HEK293T (cell line): ENCODE results near the gene COMMD2.

Source experiments
- CTCF ChIA-PET: fragments of 350-600 bp; formaldehyde crosslinking; extraction: SDS; loops from one replicate; lab custom pipeline; 2021; ENCODE audit warnings: antibody characterized with exemption, inconsistent platforms; lab: Yijun Ruan, JAX
- POLR2A ChIA-PET: fragments of 350-600 bp; formaldehyde crosslinking; extraction: SDS; loops from one replicate; lab custom pipeline; 2020; ENCODE audit warnings: antibody characterized with exemption, inconsistent platforms; lab: Yijun Ruan, JAX
- DNase-seq: peaks from one replicate; pipeline ENCODE4 v3.0.0; 2012; ENCODE audit warnings: mixed read lengths; ENCODE audit errors: extremely low spot score
- ARNT ChIP-seq: fragments of 450-650 bp; IDR thresholded peaks from 2 replicates; pipeline ENCODE4 v1.6.1; 2017; ENCODE audit warnings: mild to moderate bottlenecking
- BHLHE40 ChIP-seq: fragments of 450-650 bp; IDR thresholded peaks from 2 replicates; pipeline ENCODE4 v1.6.1; 2016; ENCODE audit warnings: mild to moderate bottlenecking, moderate library complexity, borderline replicate concordance
- CTBP1 ChIP-seq: fragments of 450-650 bp; IDR thresholded peaks from 2 replicates; pipeline ENCODE4 v1.6.1; 2016; ENCODE audit warnings: borderline replicate concordance
- ELF4 ChIP-seq: fragments of 450-650 bp; IDR thresholded peaks from 2 replicates; pipeline ENCODE4 v1.6.1; 2017; ENCODE audit warnings: antibody characterized with exemption
- FOXA1 ChIP-seq: fragments of 450-650 bp; IDR thresholded peaks from 2 replicates; pipeline ENCODE4 v1.6.1; 2016; ENCODE audit warnings: mild to moderate bottlenecking
- FOXK2 ChIP-seq: fragments of 450-650 bp; IDR thresholded peaks from 2 replicates; pipeline ENCODE4 v1.6.1; 2016; ENCODE audit warnings: mild to moderate bottlenecking
- FOXM1 ChIP-seq: fragments of 450-650 bp; IDR thresholded peaks from 2 replicates; pipeline ENCODE4 v1.6.1; 2017; ENCODE audit warnings: mild to moderate bottlenecking, borderline replicate concordance
- HDGF ChIP-seq: fragments of 450-650 bp; IDR thresholded peaks from 2 replicates; pipeline ENCODE4 v1.6.1; 2017; ENCODE audit warnings: antibody characterized with exemption, borderline replicate concordance
- L3MBTL2 ChIP-seq: fragments of 450-650 bp; conservative IDR thresholded peaks from 2 replicates; pipeline ENCODE4 v1.6.1; 2016; ENCODE audit warnings: mild to moderate bottlenecking
- LEF1 ChIP-seq: fragments of 450-650 bp; IDR thresholded peaks from 2 replicates; pipeline ENCODE4 v1.6.1; 2017; ENCODE audit warnings: mild to moderate bottlenecking, borderline replicate concordance
- NFRKB ChIP-seq: fragments of 450-650 bp; IDR thresholded peaks from 2 replicates; pipeline ENCODE4 v1.6.1; 2016; ENCODE audit warnings: mild to moderate bottlenecking, moderate library complexity
- PKNOX1 ChIP-seq: fragments of 450-650 bp; IDR thresholded peaks from 2 replicates; pipeline ENCODE4 v1.6.1; 2016
- SP1 ChIP-seq: fragments of 450-650 bp; IDR thresholded peaks from 2 replicates; pipeline ENCODE4 v1.6.1; 2017
- SUZ12 ChIP-seq: fragments of 450-650 bp; IDR thresholded peaks from 2 replicates; pipeline ENCODE4 v1.6.1; 2016; ENCODE audit warnings: mild to moderate bottlenecking
- TARDBP ChIP-seq: fragments of 450-650 bp; IDR thresholded peaks from 2 replicates; pipeline ENCODE4 v1.6.1; 2016
- ZNF384 ChIP-seq: fragments of 450-650 bp; IDR thresholded peaks from 2 replicates; pipeline ENCODE4 v1.6.1; 2016

The COMMD2 gene

GRCh38 chr3:149781741-149782140, 29.5 kb upstream of the COMMD2 start:
- ChIA-PET POLR2A (no interaction called here), CTCF (interaction anchor here (1.1 to 1.4 kb wide), 2 partner anchors 10 to 27 kb away, joined by 4 to 11 read pairs; no protein-coding TSS in a partner anchor)
- no peak for DNase-seq
- TF ChIP-seq FOXK2 (no peak), SUZ12 (no peak), HDGF (no peak), BHLHE40 (no peak), PKNOX1 (no peak), FOXA1 (no peak), ARNT (no peak), TARDBP (no peak), L3MBTL2 (no peak), ELF4 (no peak), SP1 (no peak), FOXM1 (no peak), NFRKB (no peak), CTBP1 (no peak), LEF1 (no peak), ZNF384 (no peak)

DNA sequence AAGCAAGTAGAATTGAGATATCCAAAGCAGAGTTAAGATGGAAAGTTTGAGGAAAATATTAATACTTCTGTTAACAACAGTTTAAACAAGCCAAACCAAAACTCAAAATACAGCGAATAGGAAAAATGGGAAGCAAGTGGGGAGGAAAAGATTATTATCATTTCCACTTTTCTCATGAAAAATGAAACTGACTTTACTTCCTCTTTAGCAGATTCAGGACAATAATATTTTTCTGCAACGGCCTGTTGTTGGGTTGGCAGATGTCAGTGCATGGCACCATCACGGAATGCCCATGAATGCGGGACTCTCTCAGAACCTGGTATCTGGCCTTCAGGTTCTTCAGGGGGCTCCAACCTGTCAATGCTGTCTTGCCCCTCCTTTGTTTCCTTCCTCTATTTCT, 28.9 kb upstream of the COMMD2 start:
- CTCF ChIA-PET: no interaction called here
- no peak for DNase-seq
- TF ChIP-seq CTBP1 (no peak), ELF4 (no peak), L3MBTL2 (no peak), HDGF (no peak), ARNT (no peak)
- POLR2A ChIA-PET: no interaction called here

- DNase-seq: no peak
- no peak for TF ChIP-seq BHLHE40
- no peak for TF ChIP-seq L3MBTL2
- no peak for TF ChIP-seq CTBP1
- TF ChIP-seq SP1: no peak
- TF ChIP-seq ZNF384: no peak
- ChIA-PET POLR2A (no interaction called here), CTCF (interaction anchor here (1.1 kb wide), 1 partner anchor 12 kb away, joined by 5 read pairs; no protein-coding TSS in a partner anchor)
These were observed 25.3 kb upstream of the COMMD2 start for GRCh38 chr3:149777414-149778214.

DNA sequence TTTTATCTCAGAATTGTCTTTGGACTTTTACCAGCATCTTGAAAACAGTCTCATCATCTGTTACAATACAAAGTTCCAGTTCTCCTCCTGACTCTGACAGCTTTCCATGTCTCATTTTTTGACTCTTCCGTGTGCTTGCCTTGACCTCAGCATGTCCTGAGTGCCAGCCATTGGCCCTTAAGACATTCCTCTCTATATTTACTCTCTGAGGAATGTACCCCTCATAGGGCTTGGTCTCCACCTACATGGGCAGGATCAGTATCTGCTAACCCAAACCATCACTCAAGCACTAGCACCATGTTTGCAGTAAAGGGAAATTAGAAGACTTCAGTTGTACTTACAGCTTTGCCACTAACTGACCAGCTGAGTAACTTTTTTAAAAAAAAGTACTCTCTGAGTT, 23.9 kb upstream of the COMMD2 start:
- CTCF ChIA-PET: interaction anchor here (0.7 to 2.2 kb wide), 2 partner anchors 10 to 32 kb away, joined by 3 to 7 read pairs; no protein-coding TSS in a partner anchor
- POLR2A ChIA-PET: no interaction called here
- DNase-seq: no peak
- TF ChIP-seq ELF4 (no peak), ZNF384 (no peak), L3MBTL2 (no peak), FOXM1 (no peak), PKNOX1 (no peak), FOXK2 (no peak), TARDBP (no peak), SUZ12 (no peak), FOXA1 (no peak), HDGF (no peak), LEF1 (no peak), BHLHE40 (no peak), SP1 (no peak), ARNT (no peak), CTBP1 (no peak), NFRKB (no peak)

DNA sequence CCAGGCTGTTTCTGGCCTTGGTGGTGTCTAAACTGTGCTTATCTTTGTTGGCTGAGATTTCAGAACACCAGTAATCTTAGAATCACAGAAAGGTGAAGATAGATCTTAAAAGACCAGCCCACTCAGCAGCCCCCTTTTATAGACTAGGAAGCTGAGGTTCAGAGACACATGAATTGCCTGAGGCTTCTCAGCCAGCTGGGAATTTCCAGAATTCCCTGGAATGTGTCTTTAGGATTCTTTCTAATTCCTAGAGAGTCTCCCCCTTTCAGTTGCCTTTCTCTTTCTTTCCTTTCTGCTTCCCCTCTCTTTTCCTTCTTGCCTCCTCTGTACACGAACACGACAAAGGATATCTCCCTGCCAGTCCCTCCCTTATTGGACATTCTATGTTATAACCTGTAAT, 20.6 kb upstream of the COMMD2 start:
- ChIA-PET CTCF (interaction anchor here (0.7 to 3.0 kb wide), 4 partner anchors 9 to 656 kb away, joined by 3 to 21 read pairs (median 6); no protein-coding TSS in a partner anchor), POLR2A (interaction anchor here (1.1 to 1.2 kb wide), 2 partner anchors 21 to 40 kb away, joined by 3 read pairs; partner anchors contain the start of gene RNF13)
- TF ChIP-seq PKNOX1 (no peak), SP1 (no peak), ARNT (no peak), CTBP1 (no peak), FOXA1 (no peak)
- DNase-seq: no peak

DNA sequence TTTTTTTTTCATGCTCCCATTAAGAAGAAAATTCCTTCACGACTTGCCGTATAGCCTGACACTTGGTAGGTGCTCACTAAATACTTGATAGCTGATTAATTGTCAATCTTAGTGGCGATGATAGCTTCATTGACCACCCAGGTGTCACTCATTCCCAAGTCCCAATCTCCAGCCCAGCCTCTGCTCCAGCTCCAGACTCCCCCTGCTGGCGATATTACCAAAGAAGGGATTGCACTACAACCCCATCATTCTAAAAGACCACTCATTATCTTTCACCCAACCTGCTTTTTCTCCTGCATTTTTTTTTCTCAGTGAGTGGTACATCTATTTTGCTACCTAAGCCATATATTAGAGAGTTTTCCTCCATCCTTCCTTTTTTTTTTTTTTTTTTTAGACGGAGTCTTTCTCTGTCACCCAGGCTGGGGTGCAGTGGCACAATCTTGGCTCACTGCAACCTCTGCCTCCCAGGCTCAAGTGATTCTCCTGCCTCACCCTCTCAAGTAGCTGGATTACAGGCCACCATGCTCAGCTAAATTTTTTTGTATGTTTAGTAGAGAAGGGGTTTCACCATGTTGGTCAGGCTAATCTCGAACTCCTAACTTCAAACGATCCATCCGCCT, 19.5 kb upstream of the COMMD2 start:
- peak; percentile 70 for DNase-seq
- TF ChIP-seq ZNF384 (no peak), PKNOX1 (peak; percentile 94)
- CTCF ChIA-PET: interaction anchor here (0.5 to 3.0 kb wide), 16 partner anchors 8 to 1979 kb away, joined by 3 to 21 read pairs (median 5); no protein-coding TSS in a partner anchor
- POLR2A ChIA-PET: interaction anchor here (1.2 kb wide), 1 partner anchor 20 kb away, joined by 3 read pairs; no protein-coding TSS in a partner anchor
